GM19240 (cell line): Measurements from ENCODE around the gene MYH15.

ENCODE experiments used
- DNase-seq: peaks from one replicate; pipeline ENCODE4 v3.0.0; 2011; ENCODE audit warnings: low spot score; ENCODE audit not compliant: insufficient read length

MYH15 gene

GRCh38 chr3:108509871-108510270, 525 bp downstream of the MYH15 start:
- DNase-seq = no peak

- DNase-seq = no peak
These were observed 1.1 kb downstream of the MYH15 start for GRCh38 chr3:108509263-108509662.

- DNase-seq = no peak
These were observed 2.5 kb downstream of the MYH15 start for GRCh38 chr3:108507902-108508301.

GRCh38 chr3:108505811-108506210, 4.6 kb downstream of the MYH15 start:
- DNase-seq = no peak

GRCh38 chr3:108503722-108504121, 6.7 kb downstream of the MYH15 start:
- no peak for DNase-seq

- DNase-seq = no peak
These were observed 8.9 kb downstream of the MYH15 start for GRCh38 chr3:108501535-108501934.

GRCh38 chr3:108500728-108501127, 9.7 kb downstream of the MYH15 start:
- DNase-seq = no peak

- no peak for DNase-seq
These were observed 13.1 kb downstream of the MYH15 start for GRCh38 chr3:108497271-108497670.

GRCh38 chr3:108495717-108496116, 14.7 kb downstream of the MYH15 start:
- no peak for DNase-seq

- no peak for DNase-seq
These were observed 15.4 kb downstream of the MYH15 start for GRCh38 chr3:108494906-108495531.

- no peak for DNase-seq
These were observed 16.5 kb downstream of the MYH15 start for GRCh38 chr3:108493862-108494261.

GRCh38 chr3:108491456-108491855, 18.9 kb downstream of the MYH15 start:
- no peak for DNase-seq

GRCh38 chr3:108489776-108490175, 20.6 kb downstream of the MYH15 start:
- DNase-seq = peak; percentile 30

- no peak for DNase-seq
These were observed 21.8 kb downstream of the MYH15 start for GRCh38 chr3:108488631-108489030.

- DNase-seq = no peak
These were observed 23.0 kb downstream of the MYH15 start for GRCh38 chr3:108487439-108487838.

GRCh38 chr3:108486941-108487340, 23.5 kb downstream of the MYH15 start:
- DNase-seq = no peak

GRCh38 chr3:108486338-108486737, 24.1 kb downstream of the MYH15 start:
- no peak for DNase-seq

- no peak for DNase-seq
These were observed 25.2 kb downstream of the MYH15 start for GRCh38 chr3:108485146-108485545.

GRCh38 chr3:108479224-108479623, 31.2 kb downstream of the MYH15 start:
- DNase-seq = no peak

- peak; percentile 25 for DNase-seq
These were observed 32.8 kb downstream of the MYH15 start for GRCh38 chr3:108477511-108478147.

GRCh38 chr3:108475220-108475782, 35.1 kb downstream of the MYH15 start:
- DNase-seq = no peak

- no peak for DNase-seq
These were observed 35.8 kb downstream of the MYH15 start for GRCh38 chr3:108474581-108474980.

- DNase-seq = no peak
These were observed 36.7 kb downstream of the MYH15 start for GRCh38 chr3:108473711-108474110.
